Activated CD4-positive, alpha-beta T cell treated with anti-CD3 and anti-CD28 coated beads, Interleukin-2, Interleukin-4, amounts not matched to agents 100 ng/mL and 50 ng/mL, durations not matched to agents 16 hours and 8 hours (primary cell): ENCODE results near the gene PCDHGA12.

Source experiments
- DNase-seq: peaks from one replicate; pipeline ENCODE4 v3.0.0-alpha.2; 2020; ENCODE audit warnings: low spot score

PCDHGA12 gene

DNA sequence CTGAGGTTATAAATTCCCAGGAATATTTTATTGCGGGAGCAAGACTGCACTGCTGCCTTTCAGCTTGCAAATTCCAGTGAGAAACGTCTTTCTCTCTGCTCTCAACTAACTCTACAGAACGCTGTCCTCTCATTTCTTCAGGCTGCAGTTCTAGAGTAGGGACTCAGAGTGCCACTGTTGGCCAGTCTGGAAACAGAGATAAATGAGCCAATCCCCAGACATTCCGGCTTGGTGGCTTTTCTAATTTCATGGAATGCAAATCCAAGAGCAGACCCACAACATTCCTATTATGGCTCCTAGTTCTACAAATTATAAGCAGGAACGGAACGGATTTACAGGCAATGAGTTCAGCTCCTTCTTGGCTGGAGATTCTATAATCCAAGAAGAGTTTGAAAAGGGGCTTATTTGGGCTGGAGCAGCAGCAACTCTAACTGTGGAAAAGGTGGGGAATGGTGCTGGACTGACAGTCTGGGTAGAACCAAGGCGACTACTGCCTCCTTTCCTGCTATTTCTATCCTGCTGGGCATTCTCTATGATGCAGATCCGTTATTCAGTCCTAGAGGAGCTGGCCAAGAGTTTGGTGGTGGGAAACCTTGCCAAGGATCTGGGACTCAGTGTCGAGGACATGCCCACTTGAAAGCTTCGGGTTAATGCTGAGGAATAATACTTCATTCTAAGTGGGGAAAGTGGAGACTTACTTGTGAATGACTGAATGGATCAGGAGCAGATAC, 9.3 kb downstream of the PCDHGA12 start:
- no peak for DNase-seq

GRCh38 chr5:141440341-141440740, 10.0 kb downstream of the PCDHGA12 start:
- no peak for DNase-seq

- DNase-seq: no peak
Observed at GRCh38 chr5:141441571-141442170, 11.4 kb downstream of the PCDHGA12 start.

GRCh38 chr5:141465351-141465750, 35.0 kb downstream of the PCDHGA12 start:
- no peak for DNase-seq

- peak; percentile 39 for DNase-seq
Observed at GRCh38 chr5:141475625-141476131, 45.4 kb downstream of the PCDHGA12 start, which contains the start of gene PCDHGC3. Gene PCDHGC3 (plus strand): TSS chr5:141475966. CDS start chr5:141476117, 151 bp downstream.

- no peak for DNase-seq
Observed at GRCh38 chr5:141476132-141476911, 46.0 kb downstream of the PCDHGA12 start.

DNA sequence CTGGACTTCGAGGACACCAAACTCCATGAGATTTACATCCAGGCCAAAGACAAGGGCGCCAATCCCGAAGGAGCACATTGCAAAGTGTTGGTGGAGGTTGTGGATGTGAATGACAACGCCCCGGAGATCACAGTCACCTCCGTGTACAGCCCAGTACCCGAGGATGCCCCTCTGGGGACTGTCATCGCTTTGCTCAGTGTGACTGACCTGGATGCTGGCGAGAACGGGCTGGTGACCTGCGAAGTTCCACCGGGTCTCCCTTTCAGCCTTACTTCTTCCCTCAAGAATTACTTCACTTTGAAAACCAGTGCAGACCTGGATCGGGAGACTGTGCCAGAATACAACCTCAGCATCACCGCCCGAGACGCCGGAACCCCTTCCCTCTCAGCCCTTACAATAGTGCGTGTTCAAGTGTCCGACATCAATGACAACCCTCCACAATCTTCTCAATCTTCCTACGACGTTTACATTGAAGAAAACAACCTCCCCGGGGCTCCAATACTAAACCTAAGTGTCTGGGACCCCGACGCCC, 46.8 kb downstream of the PCDHGA12 start:
- DNase-seq: no peak

DNA sequence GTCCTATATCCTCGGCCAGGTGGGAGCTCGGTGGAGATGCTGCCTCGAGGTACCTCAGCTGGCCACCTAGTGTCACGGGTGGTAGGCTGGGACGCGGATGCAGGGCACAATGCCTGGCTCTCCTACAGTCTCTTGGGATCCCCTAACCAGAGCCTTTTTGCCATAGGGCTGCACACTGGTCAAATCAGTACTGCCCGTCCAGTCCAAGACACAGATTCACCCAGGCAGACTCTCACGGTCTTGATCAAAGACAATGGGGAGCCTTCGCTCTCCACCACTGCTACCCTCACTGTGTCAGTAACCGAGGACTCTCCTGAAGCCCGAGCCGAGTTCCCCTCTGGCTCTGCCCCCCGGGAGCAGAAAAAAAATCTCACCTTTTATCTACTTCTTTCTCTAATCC, 47.5 kb downstream of the PCDHGA12 start:
- no peak for DNase-seq

DNA sequence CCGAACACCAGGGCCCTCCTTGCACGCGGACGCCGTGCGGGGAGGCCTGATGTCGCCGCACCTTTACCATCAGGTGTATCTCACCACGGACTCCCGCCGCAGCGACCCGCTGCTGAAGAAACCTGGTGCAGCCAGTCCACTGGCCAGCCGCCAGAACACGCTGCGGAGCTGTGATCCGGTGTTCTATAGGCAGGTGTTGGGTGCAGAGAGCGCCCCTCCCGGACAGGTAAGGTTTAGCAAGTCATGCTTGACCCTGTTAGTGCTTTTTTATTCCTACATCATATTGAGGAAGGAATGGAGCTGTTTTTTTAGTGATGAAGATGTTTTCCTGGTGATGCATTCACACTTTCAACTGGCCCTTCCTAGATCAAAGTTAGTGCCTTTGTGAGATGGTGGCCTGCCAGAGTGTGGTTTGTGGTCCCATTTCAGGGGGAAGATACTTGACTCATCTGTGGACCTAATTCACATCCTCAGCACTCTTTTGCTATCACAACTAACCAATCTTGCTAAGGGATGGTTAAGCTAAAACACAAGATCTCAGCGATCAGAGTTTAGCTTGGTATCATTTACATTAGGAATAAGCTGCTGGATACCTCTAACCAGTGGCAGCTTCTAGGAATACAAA, 48.1 kb downstream of the PCDHGA12 start:
- peak; percentile 12 for DNase-seq

DNA sequence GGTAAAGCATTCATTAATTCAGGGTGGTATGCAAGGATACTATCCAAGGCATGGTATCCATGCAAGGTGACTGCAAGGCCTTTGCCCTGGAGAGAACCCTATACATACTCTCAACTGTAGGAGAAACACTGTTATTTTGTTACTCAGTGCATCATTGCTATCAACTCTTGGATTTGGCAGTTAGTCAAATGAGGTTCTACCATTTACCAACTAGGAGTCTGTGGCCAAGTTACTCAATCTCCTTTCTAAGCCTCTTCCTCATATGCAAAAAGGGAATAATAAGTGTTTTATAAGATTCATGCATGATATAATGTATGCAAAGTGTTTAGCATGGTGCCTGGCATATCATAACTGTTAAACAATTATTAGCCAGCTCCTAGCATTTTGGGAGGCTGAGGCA, 49.5 kb downstream of the PCDHGA12 start:
- DNase-seq: no peak
